HAP-1 (cell line): ENCODE results near the gene U2SURP.

Experiments used
- DNase-seq, 2 experiments: peaks; one replicate each; pipeline ENCODE4 v3.0.0-alpha.2; 2016 to 2020; ENCODE audit warnings: low spot score in 2 of 2
- H3K27me3 ChIP-seq: fragments of 250-450 bp; sonication (Bioruptor Pico); 2 replicates; pipeline ENCODE4 v1.5.1; 2020; ENCODE audit warnings: low read depth, mild to moderate bottlenecking, moderate library complexity
- H3K36me3 ChIP-seq: fragments of 250-450 bp; sonication (Bioruptor Pico); replicated peaks from 2 replicates; pipeline ENCODE4 v1.5.1; 2020; ENCODE audit warnings: mild to moderate bottlenecking
- H3K4me1 ChIP-seq: fragments of 250-450 bp; sonication (Bioruptor Pico); 2 replicates; pipeline ENCODE4 v1.5.1; 2020; ENCODE audit warnings: mild to moderate bottlenecking
- H3K4me3 ChIP-seq: fragments of 250-450 bp; sonication (Bioruptor Pico); 2 replicates; pipeline ENCODE4 v1.5.1; 2020; ENCODE audit warnings: mild to moderate bottlenecking, moderate library complexity
- H3K9me3 ChIP-seq: fragments of 250-450 bp; sonication (Bioruptor Pico); 2 replicates; pipeline ENCODE4 v1.5.1; 2020; ENCODE audit warnings: mild to moderate bottlenecking, moderate library complexity
- in situ Hi-C: fragments of 300-500 bp; cut with MboI; formaldehyde crosslinking; loops from 3 replicates; pipeline ENCODE4 v1.14.3; 2020; ENCODE audit warnings: low sequenced_read_pairs, inconsistent platforms, mixed read lengths

U2SURP gene

GRCh38 chr3:143001369-143002082, at the start of gene U2SURP:
Gene U2SURP (plus strand): TSS chr3:143001570. CDS start chr3:143001629, 59 bp downstream.
- no peaks in the 10 kb centered on the region for H3K27me3 ChIP-seq
- in situ Hi-C loops: no loop called here
- H3K36me3 ChIP-seq: peaks cover 5% of the 10 kb centered on the region; the same call in 1 of the 2 replicates
- peaks cover 8% of the 10 kb centered on the region for H3K4me1 ChIP-seq
- H3K9me3 ChIP-seq: no peaks in the 10 kb centered on the region
- peak; percentile 93 to 97 for DNase-seq
- peak within 1 kb of the TSS; percentile 93 for H3K4me3 ChIP-seq

DNA sequence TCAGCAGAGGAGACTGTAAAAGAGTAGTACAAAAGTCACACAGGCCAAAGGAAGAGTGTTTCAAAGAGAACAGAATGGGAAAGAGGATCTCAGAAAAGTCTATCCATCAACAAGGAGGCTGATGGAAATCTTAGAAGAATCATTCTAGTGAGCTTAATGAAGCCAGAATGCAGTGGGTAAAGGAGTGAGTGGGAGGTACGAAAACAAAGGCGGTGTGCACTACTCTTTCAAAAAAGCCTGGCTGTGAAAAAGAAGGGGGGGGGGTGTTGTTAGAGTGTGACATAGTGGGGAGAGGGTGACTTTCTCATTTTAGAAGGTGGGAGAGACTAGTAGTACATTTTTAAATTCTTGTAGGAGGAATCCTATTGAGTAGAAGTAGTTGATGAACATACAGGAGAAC, 49.6 kb upstream of the U2SURP start:
- in situ Hi-C loops: no loop called here

DNA sequence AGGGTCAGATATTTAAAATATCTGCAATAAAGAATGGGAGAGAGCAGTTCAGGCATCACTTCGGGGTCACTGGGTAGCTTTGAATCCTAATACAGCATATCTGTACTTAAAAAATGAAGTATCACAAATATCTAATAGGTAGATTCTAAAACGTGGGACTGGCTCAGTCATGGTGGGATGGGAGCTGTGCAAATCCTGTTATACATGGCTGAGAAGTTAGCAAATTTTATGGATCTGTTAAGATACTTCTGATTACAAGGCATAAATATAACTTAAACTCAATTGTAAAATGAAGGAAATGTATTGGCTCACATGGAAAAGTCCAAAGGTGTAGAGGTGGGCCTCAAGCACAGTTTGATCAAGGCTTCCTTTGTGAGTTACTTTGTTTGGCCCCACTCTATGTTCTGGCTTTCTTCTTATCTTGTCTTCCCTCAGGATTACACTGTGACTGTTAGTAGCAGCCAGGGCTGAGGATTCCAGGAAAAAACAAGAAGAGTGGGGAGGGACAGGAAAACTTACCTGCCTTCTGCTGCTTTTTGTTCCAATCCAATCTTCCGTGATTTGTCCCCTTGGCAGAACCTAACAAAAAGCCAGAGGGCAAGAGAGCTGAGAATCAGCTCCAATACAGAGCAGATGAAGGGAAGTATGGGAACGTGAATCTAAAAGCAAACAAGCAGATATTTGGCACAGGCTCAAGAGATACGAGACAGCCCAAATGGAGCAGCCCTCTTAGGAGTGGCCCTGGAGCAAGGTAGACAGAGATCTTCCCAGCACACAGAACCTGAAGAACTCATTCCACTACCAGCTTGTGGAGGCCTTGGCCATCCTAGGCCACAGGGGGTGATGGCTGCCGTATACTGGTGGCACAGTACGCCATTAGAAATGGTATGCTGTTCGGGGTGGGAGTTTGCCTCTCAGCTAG, 48.8 kb upstream of the U2SURP start:
- H3K27me3 ChIP-seq: peaks cover 5% of the 10 kb centered on the region; the same call in 1 of the 2 replicates
- H3K9me3 ChIP-seq: no peaks in the 10 kb centered on the region
- H3K4me1 ChIP-seq: no peaks in the 10 kb centered on the region
- H3K36me3 ChIP-seq: no peaks in the 10 kb centered on the region
- DNase-seq: no peak
- in situ Hi-C loops: no loop called here
- H3K4me3 ChIP-seq: no peak overlapping the region

More for the DNA sequence above, 49.6 kb upstream of the U2SURP start:
- Histone ChIP-seq H3K36me3 (no peaks in the 10 kb centered on the region), H3K4me3 (no peak overlapping the region), H3K9me3 (no peaks in the 10 kb centered on the region), H3K27me3 (peaks cover 5% of the 10 kb centered on the region; the same call in 1 of the 2 replicates), H3K4me1 (no peaks in the 10 kb centered on the region)
- no peak for DNase-seq

GRCh38 chr3:142953443-142953842, 47.9 kb upstream of the U2SURP start:
- Histone ChIP-seq H3K4me1 (no peaks in the 10 kb centered on the region), H3K36me3 (no peaks in the 10 kb centered on the region), H3K4me3 (no peak overlapping the region), H3K27me3 (peaks cover 5% of the 10 kb centered on the region; the same call in 1 of the 2 replicates), H3K9me3 (no peaks in the 10 kb centered on the region)
- DNase-seq: no peak
- in situ Hi-C loops: no loop called here

- DNase-seq: no peak
- Histone ChIP-seq H3K4me3 (no peak overlapping the region), H3K27me3 (no peaks in the 10 kb centered on the region; the same call in 1 of the 2 replicates), H3K9me3 (no peaks in the 10 kb centered on the region), H3K4me1 (peaks cover 3% of the 10 kb centered on the region; the same call in 1 of the 2 replicates), H3K36me3 (no peaks in the 10 kb centered on the region)
- in situ Hi-C loops: no loop called here
Measured at GRCh38 chr3:142958707-142959106, 42.7 kb upstream of the U2SURP start.

GRCh38 chr3:142960322-142960850, 41.0 kb upstream of the U2SURP start:
- no peak for DNase-seq
- in situ Hi-C loops: no loop called here
- no peaks in the 10 kb centered on the region for H3K9me3 ChIP-seq

GRCh38 chr3:142961539-142961938, 39.8 kb upstream of the U2SURP start:
- Histone ChIP-seq H3K36me3 (no peaks in the 10 kb centered on the region), H3K4me3 (no peak overlapping the region), H3K4me1 (peaks cover 3% of the 10 kb centered on the region; the same call in 1 of the 2 replicates), H3K9me3 (no peaks in the 10 kb centered on the region), H3K27me3 (peaks cover 3% of the 10 kb centered on the region; the same call in 1 of the 2 replicates)
- no peak for DNase-seq
- in situ Hi-C loops: no loop called here

More at GRCh38 chr3:142960322-142960850, 41.0 kb upstream of the U2SURP start:
- Histone ChIP-seq H3K4me1 (peaks cover 3% of the 10 kb centered on the region; the same call in 1 of the 2 replicates), H3K36me3 (no peaks in the 10 kb centered on the region), H3K27me3 (peaks cover 3% of the 10 kb centered on the region; the same call in 1 of the 2 replicates), H3K4me3 (no peak overlapping the region)

- Histone ChIP-seq H3K9me3 (no peaks in the 10 kb centered on the region), H3K4me3 (no peak overlapping the region), H3K27me3 (peaks cover 3% of the 10 kb centered on the region; the same call in 1 of the 2 replicates), H3K36me3 (no peaks in the 10 kb centered on the region), H3K4me1 (peaks cover 3% of the 10 kb centered on the region; the same call in 1 of the 2 replicates)
- in situ Hi-C loops: no loop called here
- no peak for DNase-seq
Measured at GRCh38 chr3:142962175-142962519, 39.2 kb upstream of the U2SURP start.

GRCh38 chr3:142962520-142963233, 38.7 kb upstream of the U2SURP start:
- no peak for DNase-seq
- peak overlapping the region; percentile 55 for H3K4me3 ChIP-seq
- H3K4me1 ChIP-seq: peaks cover 3% of the 10 kb centered on the region; the same call in 1 of the 2 replicates
- in situ Hi-C loops: no loop called here
- H3K27me3 ChIP-seq: peaks cover 3% of the 10 kb centered on the region; the same call in 1 of the 2 replicates
- H3K9me3 ChIP-seq: no peaks in the 10 kb centered on the region
- H3K36me3 ChIP-seq: no peaks in the 10 kb centered on the region

GRCh38 chr3:142963234-142963515, 38.2 kb upstream of the U2SURP start:
- DNase-seq: no peak
- Histone ChIP-seq H3K4me3 (peak overlapping the region; percentile 55), H3K9me3 (no peaks in the 10 kb centered on the region), H3K27me3 (peaks cover 3% of the 10 kb centered on the region; the same call in 1 of the 2 replicates), H3K36me3 (no peaks in the 10 kb centered on the region), H3K4me1 (peaks cover 3% of the 10 kb centered on the region; the same call in 1 of the 2 replicates)
- in situ Hi-C loops: no loop called here

- Histone ChIP-seq H3K36me3 (no peaks in the 10 kb centered on the region), H3K4me3 (peak within 1 kb of the TSS; percentile 55), H3K4me1 (peaks cover 3% of the 10 kb centered on the region; the same call in 1 of the 2 replicates), H3K27me3 (peaks cover 3% of the 10 kb centered on the region; the same call in 1 of the 2 replicates), H3K9me3 (no peaks in the 10 kb centered on the region)
- in situ Hi-C loops: no loop called here
- DNase-seq: peak in 1 of 2 experiments; percentile 67
Measured at GRCh38 chr3:142963516-142964448, 37.6 kb upstream of the U2SURP start, which contains the start of gene PAQR9. Gene PAQR9 (minus strand): TSS chr3:142963674. CDS start chr3:142963336, 338 bp downstream.

- H3K27me3 ChIP-seq: peaks cover 3% of the 10 kb centered on the region; the same call in 1 of the 2 replicates
- in situ Hi-C loops: no loop called here
Measured at GRCh38 chr3:142965581-142965980, 35.8 kb upstream of the U2SURP start.

More at GRCh38 chr3:142965581-142965980, 35.8 kb upstream of the U2SURP start:
- no peak overlapping the region for H3K4me3 ChIP-seq
- H3K36me3 ChIP-seq: no peaks in the 10 kb centered on the region
- DNase-seq: no peak
- no peaks in the 10 kb centered on the region for H3K9me3 ChIP-seq
- peaks cover 5% of the 10 kb centered on the region; the same call in 1 of the 2 replicates for H3K4me1 ChIP-seq
